CD4-positive, alpha-beta T cell treated with Interleukin-6 for 4 hours (primary cell): Measurements from ENCODE around the gene CABP7.

Experiments
- DNase-seq: peaks from one replicate; pipeline ENCODE4 v3.0.0-alpha.2; 2020; ENCODE audit warnings: mixed read lengths

Gene CABP7

GRCh38 chr22:29780748-29781676 lies 61.2 kb downstream of the CABP7 start:
- DNase-seq, result no peak
